Stimulated activated CD8-positive, alpha-beta memory T cell treated with anti-CD3 and anti-CD28 coated beads, Interleukin-4, amount 100 ng/mL, for 24 hours (primary cell): ENCODE results near the gene SORL1.

Source experiments
- DNase-seq: peaks from one replicate; pipeline ENCODE4 v3.0.0-alpha.2; 2020; ENCODE audit warnings: low read depth

Gene SORL1

DNA sequence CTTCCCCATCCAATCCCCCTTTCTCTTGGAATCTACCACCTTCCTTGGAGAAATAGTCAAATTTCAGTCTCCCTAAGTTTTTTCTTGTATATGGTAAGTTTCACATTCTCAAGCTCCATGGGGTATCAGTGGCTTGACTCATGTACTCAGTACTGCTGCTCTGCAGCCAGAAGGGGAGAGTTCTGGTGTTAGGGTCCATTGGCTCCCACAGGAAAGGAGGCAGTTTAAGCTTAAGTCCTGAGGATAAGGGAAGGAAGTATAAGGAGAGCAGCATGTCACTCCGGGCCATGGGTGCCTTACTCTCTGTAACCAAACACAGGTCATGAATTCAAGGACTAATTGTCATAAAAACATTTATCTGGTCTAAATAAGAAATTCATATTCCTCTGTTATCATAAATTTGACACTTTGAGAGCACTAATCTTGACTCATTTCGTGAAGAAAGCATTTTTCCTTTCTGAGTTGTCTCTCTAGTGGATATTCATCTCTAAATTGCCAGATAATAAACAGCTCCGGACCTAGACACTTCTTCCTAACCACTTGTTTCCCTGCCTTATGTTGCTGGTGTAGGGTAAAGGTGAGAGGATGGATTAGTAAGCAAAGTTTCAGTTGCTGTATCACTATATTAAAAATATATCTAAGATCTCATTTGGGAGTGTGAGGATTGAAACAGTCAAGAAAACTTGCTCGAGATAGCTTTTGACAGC lies 20.1 kb upstream of the SORL1 start:
- DNase-seq, result no peak

DNA sequence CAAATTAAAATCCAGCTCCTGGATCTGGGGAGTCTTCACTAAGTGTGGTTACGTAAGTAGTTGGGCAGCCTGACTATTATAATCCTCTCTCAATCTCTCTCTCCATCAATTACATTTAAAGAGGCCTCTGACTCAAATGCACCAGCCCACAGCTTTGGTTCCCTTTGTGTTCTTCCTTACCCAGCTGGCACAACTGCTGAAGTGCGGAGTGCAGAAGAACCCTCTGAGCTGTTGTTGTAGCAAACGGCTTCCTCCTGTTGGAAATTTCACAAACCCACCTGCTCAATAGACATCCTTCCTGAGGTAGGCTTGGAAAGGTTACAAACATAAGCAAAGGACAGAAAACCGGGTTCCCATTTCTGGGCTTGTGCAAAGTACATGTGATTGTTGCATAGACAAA lies 17.0 kb upstream of the SORL1 start:
- DNase-seq, result no peak

DNA sequence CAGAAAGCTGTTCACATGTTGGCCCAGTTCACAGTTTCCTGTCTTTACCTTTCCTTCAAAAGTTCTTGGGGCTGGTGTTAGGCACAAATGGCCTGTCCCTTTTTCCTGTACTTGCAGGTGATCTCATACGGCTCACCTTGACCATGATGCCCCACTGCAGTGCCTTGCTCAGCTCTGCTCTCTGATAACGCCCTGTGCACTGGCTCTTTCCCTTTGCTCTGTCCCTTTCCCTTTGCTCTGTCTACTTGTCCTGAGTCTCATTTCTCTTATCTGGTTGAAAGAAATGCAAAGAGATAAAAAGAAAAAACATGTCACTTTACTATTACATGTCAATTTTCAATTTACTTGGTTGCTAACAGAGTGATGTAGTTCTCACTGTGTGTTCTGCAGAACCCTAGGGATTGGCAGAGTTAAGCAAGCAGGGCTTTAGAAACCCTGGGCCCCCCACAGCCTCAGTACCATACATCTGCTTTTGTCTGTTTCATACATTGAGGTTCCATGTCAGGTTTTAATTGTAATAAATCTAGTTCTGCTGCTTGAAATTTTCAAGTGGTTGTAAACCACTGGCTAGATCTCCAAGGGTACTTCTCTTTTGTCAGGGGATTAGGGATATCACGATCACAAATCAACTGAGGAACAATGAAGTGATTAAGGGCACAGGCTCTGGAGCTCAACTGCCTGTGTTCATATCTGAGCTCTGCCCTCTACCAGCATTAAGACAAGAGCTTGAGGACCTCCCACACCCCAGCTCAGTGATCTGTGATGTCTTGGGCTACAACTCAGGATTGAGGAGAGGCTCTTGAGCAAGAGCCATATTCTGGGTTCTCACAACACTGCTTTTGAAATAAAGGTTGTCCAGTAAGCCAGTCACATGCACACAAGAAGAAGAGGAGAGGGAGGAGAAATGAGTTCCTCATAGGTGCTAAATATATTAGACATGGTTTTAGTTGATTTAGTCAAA lies 16.3 kb upstream of the SORL1 start:
- DNase-seq, result no peak

DNA sequence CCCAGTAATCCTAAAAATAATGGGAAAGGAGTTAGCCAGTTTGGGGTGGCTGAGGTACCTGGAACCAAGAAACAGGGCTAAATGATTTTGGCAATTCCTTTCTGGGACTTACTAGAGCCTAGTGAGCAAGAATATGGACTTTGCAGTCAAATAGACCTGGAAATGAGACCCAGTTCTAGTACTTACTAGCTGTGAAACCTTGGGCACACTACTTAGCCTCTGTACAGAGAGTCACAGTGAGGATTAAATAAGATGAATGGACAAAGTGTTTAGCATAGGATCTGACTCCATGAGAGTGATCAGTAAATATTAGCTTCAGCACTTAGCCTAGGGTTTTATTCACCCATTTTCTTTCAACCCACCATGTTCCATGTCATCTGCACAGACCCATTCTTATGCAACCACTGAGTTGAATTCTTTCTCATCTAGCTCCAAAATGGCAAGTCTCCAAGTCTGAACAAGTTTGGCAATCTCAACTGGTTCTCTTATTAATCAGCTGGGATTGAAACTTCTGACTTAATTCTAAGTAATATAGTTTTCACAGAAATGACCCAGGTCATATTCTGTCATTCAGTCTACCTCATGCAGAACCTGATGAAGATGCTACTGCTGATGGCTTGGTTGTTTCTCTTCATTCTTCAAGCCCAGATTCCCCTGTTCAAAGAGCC lies 15.0 kb upstream of the SORL1 start:
- no peak for DNase-seq

DNA sequence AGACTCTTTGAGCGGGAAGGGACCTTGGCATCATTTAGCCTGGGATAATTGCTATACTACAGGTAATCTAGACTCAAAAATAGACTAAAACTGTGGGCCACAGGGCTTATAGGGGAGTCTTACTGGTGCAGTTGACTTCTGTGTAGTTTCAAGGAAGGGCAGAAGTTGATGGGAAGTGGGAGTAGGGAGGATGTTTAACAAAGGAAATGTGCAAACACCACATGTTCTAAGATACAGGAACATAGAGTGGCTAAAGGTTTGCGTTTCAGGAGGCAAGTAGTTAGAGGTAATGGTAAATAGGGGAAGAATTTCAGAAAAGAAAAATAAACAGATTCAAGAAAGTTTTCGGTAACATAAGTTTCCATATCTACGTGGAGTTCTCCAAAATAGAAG lies 14.4 kb upstream of the SORL1 start:
- no peak for DNase-seq

DNA sequence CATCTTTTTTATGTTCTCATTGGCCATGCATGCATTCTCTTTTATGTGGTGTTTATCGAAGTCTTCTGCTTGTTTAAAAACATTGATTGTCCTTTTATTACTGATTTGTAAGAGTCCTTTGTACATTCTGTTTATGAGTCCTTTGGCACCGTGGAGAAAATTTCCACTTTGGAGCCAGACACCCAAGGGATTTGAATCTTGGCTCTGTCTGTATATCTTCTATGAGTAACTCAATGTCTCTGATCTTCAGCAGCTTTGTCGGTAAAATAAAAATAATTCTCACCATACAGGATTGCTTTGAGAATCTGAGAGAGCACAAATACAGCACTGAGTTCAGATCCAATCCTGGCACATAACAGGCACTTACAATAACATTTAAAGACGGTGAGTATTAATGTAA lies 12.8 kb upstream of the SORL1 start:
- DNase-seq, result no peak

DNA sequence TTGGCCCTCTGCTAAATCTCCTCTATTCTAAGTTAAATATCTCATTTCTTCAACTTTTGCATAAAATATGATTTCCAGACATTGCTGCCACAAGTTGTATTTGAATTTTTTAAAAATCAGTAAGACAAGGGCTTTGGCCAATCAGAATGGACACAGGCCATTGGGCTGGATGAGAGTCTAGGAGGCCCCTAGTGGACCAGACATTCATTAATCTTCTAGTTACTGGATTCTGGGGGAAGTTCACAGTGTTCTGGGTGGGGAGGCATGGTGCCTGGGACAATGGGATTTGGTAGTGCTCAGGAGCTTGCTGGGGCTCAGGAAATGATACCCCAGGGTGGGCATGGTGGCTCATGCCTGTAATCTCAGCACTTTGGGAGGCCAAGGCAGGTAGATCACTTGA lies 12.4 kb upstream of the SORL1 start:
- no peak for DNase-seq

DNA sequence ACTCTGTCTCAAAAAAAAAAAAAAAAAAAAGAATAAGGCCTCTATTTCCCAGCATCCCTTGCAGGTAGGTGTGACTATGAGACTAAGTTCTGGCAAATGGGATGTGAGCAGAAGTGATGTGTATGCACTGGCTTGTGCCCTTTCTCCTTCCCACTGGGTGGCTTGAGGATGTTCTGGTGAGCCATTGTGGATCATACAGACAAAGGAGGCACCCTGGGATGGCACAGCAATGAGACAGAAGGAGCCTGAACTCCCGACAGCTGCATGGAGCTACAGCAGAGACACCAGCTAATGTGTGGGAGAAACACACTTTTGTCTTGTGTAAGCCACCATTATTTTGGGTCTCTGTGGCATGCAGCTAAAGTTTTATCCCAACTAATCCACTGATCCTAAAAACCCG lies 10.6 kb upstream of the SORL1 start:
- DNase-seq, result no peak

DNA sequence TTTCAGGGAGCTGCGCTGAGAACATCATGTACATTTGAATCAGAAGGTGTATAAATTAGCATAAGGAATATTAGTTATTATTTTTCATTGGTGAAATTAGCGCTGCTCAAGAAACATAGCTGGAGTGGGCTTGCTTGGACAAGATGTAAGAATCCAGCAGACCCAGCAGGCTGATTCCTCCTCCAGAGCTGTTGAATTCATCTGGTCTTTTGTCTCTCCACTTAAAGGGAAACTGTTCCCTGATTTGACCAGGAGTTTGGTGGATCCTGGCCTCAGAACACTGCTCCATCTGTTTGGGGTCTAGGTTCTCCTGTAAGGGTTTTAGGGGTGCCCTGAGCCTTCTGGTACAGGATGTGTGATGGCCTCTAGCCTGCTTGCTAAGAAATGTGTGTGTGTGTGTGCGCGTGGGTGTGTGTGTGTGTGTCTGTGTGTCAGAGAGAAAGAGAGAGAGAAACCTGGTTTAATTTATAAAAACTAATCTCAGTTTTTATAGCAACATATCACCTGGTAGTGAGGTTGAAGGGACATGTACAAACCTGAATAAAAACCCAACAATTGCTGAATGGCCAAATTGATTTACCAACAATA lies 8.3 kb upstream of the SORL1 start:
- no peak for DNase-seq

DNA sequence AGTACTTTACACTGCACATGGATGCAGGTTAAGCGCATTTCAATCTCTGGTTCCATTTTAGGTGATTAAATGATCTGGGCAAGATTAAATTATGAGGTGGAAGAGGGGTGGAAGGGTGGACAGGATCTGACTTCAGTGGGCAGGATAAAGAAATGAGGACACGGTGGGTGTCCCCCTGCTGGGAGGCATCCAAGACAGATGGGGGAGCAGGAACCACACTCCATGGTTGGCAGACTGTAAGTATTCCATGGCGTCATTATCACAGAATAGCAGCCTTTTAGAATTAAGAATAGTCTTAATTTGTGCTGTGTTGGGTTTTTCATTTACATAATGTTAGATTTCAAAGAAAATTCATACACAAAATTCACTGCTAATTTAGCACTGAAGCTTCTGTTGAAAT lies 7.6 kb upstream of the SORL1 start:
- no peak for DNase-seq

DNA sequence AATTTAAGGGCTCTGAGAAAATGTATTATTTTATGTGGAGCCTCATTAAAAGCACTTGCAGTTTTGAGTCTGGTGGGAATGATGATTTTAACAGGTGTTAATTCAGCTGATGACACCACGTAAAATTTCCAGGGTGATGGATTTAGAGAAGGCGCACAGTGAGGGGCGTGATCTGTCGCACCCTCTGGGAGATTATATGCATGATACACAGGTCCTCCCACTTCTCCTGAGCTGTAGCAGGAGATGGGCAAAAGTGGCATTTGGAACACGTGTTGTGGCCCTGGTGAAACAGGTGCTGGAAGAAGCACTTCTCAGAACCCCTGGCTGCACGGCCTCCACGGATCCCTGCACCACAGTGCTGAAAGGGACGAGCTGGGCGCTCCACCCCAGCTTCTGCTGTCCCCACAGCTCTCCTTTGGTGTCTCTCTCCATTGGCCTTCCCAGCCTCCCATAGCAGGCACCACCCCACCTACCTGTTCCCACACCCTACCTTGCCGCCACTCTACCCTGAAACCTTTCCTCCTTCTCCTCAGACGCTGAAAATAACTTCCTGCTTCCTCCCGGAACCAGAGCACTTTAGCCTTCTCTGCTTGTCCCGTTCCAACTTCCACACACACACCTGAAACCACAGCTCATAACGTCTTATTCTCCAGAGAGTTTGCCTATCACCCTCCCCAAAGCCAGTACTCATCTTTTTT lies 6.9 kb upstream of the SORL1 start:
- no peak for DNase-seq

DNA sequence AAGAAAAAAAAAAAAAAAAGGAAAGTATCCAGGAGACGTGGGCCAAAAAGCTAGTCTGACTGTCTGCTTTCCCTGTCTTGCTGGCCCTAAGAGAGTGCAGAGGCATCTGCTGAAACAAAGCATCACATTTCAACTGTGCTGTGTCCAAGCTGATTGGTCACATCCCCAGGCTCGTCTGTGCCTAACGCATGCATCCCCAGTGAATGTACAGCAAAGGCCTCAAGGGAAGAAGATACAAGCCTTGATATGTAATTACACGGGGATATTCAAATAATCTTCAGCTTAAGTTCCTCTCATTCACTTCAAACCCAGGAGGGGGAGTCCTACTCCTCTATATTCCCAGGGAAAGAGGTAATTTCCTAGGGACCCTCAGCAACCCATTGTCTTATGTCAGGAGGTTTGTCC lies 5.4 kb upstream of the SORL1 start:
- no peak for DNase-seq

DNA sequence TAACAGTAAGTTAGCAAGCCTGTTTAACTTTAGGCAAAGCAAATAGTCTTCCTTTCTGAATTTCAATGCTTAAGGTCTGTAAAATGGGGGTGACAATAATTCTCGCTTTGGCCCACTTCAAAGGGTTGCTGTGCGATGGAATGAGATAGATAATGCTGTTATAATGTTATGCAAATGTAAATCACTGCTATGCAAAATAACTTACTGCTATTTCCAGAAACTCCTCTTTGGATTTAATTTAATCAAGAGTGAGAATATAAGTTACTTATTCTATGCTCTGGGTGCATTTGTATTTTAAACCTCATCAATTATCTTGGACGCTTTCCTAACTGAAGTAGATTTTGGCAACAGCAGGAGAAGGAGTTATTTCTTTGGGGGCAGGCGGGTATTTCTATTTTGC lies 4.1 kb upstream of the SORL1 start:
- DNase-seq, result no peak

DNA sequence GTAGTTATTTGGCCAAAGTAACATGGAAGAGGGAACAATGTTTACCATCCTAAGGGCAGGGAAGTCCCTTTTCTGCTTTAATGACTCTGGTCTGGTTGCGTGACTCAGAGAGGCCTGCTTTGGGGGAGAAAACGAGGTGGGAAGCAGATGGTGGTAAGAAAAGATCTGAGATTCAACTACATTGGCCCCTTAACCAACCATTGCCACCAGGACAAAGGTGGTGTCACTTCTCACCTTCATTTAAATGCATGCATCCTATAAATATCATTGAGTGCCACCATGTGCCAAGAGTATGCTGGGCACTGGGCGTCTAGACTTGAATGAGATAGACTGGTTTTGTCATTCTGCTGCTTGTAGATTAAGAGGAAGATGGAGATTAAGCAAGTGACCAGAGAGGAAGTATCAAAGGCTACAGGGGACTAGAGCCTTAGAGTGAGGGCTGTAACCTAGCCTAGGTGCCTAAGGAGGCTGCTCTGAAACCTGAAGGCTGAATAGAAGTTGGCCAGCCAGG lies 3.6 kb upstream of the SORL1 start:
- DNase-seq, result no peak

DNA sequence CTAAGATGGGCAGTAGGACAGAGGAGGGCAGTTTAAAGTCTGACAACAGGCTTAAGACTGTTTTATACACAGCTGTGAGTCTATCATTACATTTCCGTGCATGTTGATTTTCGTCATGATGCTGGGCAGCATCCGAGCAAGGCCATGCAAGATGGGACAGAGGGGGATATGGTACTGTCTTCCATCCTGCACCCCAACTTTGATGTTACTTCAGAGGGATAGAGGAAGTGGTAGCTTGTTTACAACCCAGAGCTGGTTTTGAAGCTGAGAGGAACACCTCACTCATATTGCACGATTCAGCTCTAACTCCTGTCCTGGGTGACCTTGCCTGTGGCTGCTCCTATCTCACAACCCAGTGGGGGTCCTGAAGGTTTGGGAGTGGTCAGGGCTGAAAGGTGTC lies 3.0 kb upstream of the SORL1 start:
- no peak for DNase-seq

DNA sequence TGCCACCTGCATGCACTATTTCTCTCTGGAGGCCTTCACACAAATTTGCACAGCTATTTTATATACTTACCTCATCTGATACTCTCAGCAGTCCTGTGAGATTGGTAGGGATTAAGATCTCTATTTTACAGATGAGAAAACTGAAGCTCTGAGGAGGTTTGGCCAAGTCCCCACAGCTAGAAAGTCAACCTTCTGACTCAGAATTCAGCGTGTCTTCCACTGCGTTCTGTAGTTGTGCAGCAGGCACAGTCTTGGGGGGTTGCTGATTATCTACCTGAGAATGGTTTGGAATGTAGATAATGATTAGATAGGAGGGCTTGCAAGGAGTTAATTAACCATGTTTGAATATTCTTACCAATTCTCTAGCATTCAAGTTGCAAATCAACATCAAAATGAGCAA lies 2.5 kb upstream of the SORL1 start:
- DNase-seq, result no peak

DNA sequence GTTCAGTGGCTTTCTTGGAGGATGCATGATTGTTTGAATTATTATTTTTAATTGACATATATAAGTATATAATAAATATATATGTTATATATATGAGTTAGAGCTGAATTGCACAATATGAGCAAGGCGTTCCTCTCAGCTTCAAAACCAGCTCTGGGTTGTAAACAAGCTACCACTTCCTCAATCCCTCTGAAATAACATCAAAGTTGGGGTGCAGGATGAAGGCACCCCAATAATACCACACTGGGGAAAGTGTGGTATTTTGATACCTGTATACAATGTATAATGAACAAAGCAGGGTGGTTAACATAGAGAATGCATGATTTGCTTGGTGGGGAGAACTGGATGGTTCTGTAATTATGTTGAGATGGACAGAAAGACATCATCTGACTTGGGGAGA lies 1.7 kb upstream of the SORL1 start:
- no peak for DNase-seq

DNA sequence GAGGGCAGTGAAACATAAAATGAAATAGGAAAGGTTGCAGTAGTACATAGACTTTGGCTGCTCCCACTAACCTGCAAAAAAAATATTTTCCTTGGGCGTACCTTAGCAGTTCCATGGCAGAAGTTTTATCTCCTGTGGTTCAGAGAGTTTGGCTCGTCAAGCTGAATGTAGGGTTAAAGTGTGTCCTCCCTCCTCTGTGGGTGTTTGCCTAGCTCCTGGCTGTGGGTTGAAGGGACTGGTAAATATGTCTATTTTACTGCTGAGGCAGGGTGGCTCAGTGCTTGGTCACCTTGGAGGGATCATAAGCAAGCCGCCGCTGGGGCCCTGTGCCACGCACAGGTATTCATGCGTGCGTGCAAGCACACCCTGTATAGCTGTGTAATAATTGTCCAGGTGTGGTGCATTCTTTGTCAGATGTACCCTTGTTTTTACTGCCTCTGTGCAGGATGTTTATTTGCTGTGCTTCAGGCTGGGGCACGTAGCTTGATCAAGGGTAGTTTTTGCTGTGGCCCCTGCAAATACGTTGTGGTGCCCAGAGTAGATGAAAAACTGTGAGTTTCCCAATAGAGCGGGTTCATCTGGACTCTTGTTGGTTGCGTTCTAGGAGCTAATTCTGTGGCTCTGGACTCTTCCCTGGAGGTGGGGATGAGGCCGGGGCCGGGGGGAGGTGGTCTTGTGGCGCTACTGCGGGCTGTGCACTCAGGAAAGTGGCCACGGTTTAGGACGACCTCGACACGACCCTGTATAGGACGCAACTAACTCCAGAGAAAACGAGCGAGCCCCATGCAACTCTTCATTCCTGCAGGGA lies 732 bp upstream of the SORL1 start:
- no peak for DNase-seq

DNA sequence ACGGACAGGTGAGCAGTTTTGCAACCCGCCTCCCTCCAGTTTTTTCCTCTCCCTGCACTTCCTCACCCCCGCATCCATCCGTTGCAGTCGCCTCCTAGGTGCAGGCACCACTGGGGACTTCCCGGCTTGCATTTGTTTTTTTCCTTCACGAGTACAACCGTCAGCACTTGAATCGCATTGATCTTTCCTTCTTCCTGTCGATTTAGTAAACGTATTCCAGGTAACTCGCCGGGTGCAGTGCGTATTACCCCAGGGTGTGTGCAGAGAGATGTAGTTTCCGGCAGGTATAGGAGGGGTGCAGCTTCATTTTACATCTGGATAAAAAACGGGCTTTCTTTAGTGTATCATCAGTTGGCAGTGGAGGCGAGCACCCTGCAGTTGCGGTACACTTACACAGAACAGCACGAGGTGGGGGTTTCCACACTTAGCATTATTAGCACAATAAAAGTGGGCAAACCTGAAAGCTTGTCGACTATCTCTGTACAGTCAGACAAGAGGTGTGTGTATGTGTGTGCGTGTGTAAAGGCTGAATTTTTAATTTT lies 566 bp downstream of the SORL1 start, which contains the start of gene SORL1-AS1:
Gene SORL1-AS1, minus strand, starts transcription at position 359 of the 542 bp plus-strand sequence.
- no peak for DNase-seq

DNA sequence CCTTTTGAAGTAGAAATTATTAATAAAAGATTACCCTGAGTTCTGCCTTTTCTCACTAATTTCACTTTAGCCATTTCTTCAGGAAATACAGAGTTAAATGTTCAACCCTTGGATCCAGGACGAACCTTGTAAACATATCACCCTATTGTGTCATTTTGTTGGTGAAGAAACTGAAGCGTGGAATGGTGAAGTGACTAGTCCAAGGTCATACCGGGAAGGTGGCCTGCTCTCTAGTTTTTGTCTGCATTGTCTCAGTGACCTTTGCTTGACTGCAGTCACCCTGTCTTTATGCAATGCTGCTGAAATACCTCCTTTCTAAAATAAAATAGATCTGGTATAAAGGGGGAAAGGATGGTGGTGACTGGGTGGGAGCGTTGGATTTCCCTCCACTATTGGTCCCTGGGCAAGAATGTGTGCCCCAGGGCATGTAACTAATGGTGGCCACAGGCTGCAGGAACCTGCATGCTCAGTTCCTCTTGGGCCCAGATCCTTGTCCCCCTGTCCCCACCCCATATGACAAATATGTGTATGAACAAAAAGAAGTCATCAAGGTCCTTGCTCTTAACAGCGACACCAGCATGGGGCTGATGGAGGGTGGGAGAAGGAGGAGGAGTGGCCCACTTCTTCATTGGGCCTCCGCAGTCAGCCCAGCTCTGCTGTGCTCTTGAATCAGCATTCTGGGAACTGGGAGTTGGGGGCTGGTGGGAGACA lies 1.6 kb downstream of the SORL1 start:
- no peak for DNase-seq
